Lower lobe of right lung (tissue), 2 donors: ENCODE data around the gene CACNG5. TPM values are rescaled to one million over a fixed set of nuclear protein-coding genes. Genes with fewer than 3 reads are reported as not detected.

ENCODE experiments used
- ATAC-seq, 2 donors: fragments of 200-7000 bp; cut with Tn5 transposase; one replicate each; pipeline ENCODE4 v1.9.1; 2020 to 2022; ENCODE audit warnings: mild to moderate bottlenecking in 2 of 2, moderate library complexity in 2 of 2
- DNase-seq: peaks from one replicate; pipeline ENCODE4 v3.0.0-alpha.2; 2020
- H3K27ac ChIP-seq: fragments of 200-600 bp; one replicate; pipeline ENCODE4 v1.8.0; 2022
- H3K27me3 ChIP-seq: fragments of 200-600 bp; one replicate; pipeline ENCODE4 v1.8.0; 2022; ENCODE audit warnings: low read depth
- H3K36me3 ChIP-seq: fragments of 200-600 bp; one replicate; pipeline ENCODE4 v1.8.0; 2022; ENCODE audit warnings: mild to moderate bottlenecking
- H3K4me1 ChIP-seq: fragments of 200-600 bp; one replicate; pipeline ENCODE4 v1.8.0; 2022
- H3K4me3 ChIP-seq: fragments of 200-600 bp; one replicate; pipeline ENCODE4 v1.8.0; 2022; ENCODE audit warnings: mild to moderate bottlenecking
- H3K9me3 ChIP-seq: fragments of 200-600 bp; one replicate; pipeline ENCODE4 v1.8.0; 2022
- CTCF ChIP-seq: fragments of 200-600 bp; IDR thresholded peaks from one replicate; pipeline ENCODE4 v1.8.0; 2022; ENCODE audit warnings: antibody characterized with exemption, mild to moderate bottlenecking
- intact Hi-C: fragments of 100-400 bp; cut with DNase I; formaldehyde crosslinking; loops from one replicate; pipeline ENCODE4 v1.11.0; 2022
- total RNA-seq: library from RNA; stranded (reverse); fragmentation: NEBNext Ultra II Directional; extraction: Animal tissue kit (Norgen Biotek cat#: 25700); gene quantifications from one replicate; pipeline ENCODE4 v1.2.1, GENCODE V29; 2021
- donor health status: DM: no; HTN: yes; CAD: no; lungs with severe emphysema.

The CACNG5 gene
- total RNA-seq, 1 donor from 2014 or later = not detected

GRCh38 chr17:66858226-66859083 is 23.5 kb downstream of the CACNG5 start:
- no peak for TF ChIP-seq CTCF
- ATAC-seq = no peak

GRCh38 chr17:66859353-66859752 is 24.4 kb downstream of the CACNG5 start:
- Histone ChIP-seq H3K9me3 (peaks cover 4% of the 10 kb centered on the region), H3K4me3 (no peak overlapping the region), H3K27ac (no peak overlapping the region), H3K4me1 (no peaks in the 10 kb centered on the region), H3K27me3 (peaks cover 4% of the 10 kb centered on the region), H3K36me3 (no peaks in the 10 kb centered on the region)
- intact Hi-C loops = no loop called here
- no peak for DNase-seq
- no peak for ATAC-seq
- no peak for TF ChIP-seq CTCF

More at GRCh38 chr17:66858226-66859083, 23.5 kb downstream of the CACNG5 start:
- DNase-seq = no peak
- intact Hi-C loops = no loop called here
- peaks cover 4% of the 10 kb centered on the region for H3K9me3 ChIP-seq
- H3K27ac ChIP-seq = no peak overlapping the region
- H3K4me1 ChIP-seq = no peaks in the 10 kb centered on the region
- peaks cover 4% of the 10 kb centered on the region for H3K27me3 ChIP-seq
- H3K36me3 ChIP-seq = no peaks in the 10 kb centered on the region
- H3K4me3 ChIP-seq = no peak overlapping the region

GRCh38 chr17:66860204-66860603 is 25.3 kb downstream of the CACNG5 start:
- Histone ChIP-seq H3K27me3 (peaks cover 4% of the 10 kb centered on the region), H3K27ac (no peak overlapping the region), H3K4me3 (no peak overlapping the region), H3K4me1 (no peaks in the 10 kb centered on the region), H3K9me3 (no peaks in the 10 kb centered on the region), H3K36me3 (no peaks in the 10 kb centered on the region)
- ATAC-seq (no peak), DNase-seq (no peak)
- TF ChIP-seq CTCF = no peak
- intact Hi-C loops = no loop called here

- TF ChIP-seq CTCF = no peak
- Histone ChIP-seq H3K27ac (no peak overlapping the region), H3K4me1 (no peaks in the 10 kb centered on the region), H3K4me3 (no peak overlapping the region), H3K27me3 (peaks cover 4% of the 10 kb centered on the region), H3K36me3 (no peaks in the 10 kb centered on the region), H3K9me3 (no peaks in the 10 kb centered on the region)
- DNase-seq (no peak), ATAC-seq (no peak)
- intact Hi-C loops = no loop called here
Measured at GRCh38 chr17:66863820-66864219, 28.9 kb downstream of the CACNG5 start.

GRCh38 chr17:66865151-66865550 is 30.2 kb downstream of the CACNG5 start:
- no peak for TF ChIP-seq CTCF
- Histone ChIP-seq H3K4me1 (no peaks in the 10 kb centered on the region), H3K27me3 (no peaks in the 10 kb centered on the region), H3K27ac (no peak overlapping the region), H3K4me3 (no peak overlapping the region), H3K36me3 (no peaks in the 10 kb centered on the region), H3K9me3 (no peaks in the 10 kb centered on the region)
- ATAC-seq (no peak), DNase-seq (no peak)
- intact Hi-C loops = no loop called here
